IPS-18c (cell line): ENCODE data around the gene PBX2.

Source experiments
- H3K4me3 ChIP-seq: 2 replicates; pipeline ENCODE4 v1.7.0; 2013; ENCODE audit warnings: low read depth, mild to moderate bottlenecking, low read length, moderate library complexity; ENCODE audit not compliant: insufficient read depth
- H3K9me3 ChIP-seq: one replicate; pipeline ENCODE4 v1.6.1; 2013; ENCODE audit warnings: mild to moderate bottlenecking, low read length, moderate library complexity; ENCODE audit not compliant: control insufficient read depth, insufficient read depth

Gene PBX2

GRCh38 chr6:32167761-32168262, 22.2 kb downstream of the PBX2 start:
- Histone ChIP-seq H3K4me3 (no peak overlapping the region), H3K9me3 (no peaks in the 10 kb centered on the region)

GRCh38 chr6:32167154-32167760, 22.7 kb downstream of the PBX2 start:
- H3K9me3 ChIP-seq, result no peaks in the 10 kb centered on the region
- H3K4me3 ChIP-seq, result no peak overlapping the region

GRCh38 chr6:32166411-32167061, 23.5 kb downstream of the PBX2 start:
- Histone ChIP-seq H3K9me3 (no peaks in the 10 kb centered on the region), H3K4me3 (no peak overlapping the region)

GRCh38 chr6:32164295-32164694, 25.7 kb downstream of the PBX2 start, which contains the start of gene EGFL8:
Gene EGFL8 (plus strand): TSS chr6:32164595. CDS start chr6:32166166, 1,571 bp downstream.
- no peaks in the 10 kb centered on the region for H3K9me3 ChIP-seq

GRCh38 chr6:32163559-32164258, 26.3 kb downstream of the PBX2 start:
- H3K9me3 ChIP-seq, result no peaks in the 10 kb centered on the region
- H3K4me3 ChIP-seq, result no peak overlapping the region

More at GRCh38 chr6:32164295-32164694, 25.7 kb downstream of the PBX2 start, which contains the start of gene EGFL8:
- H3K4me3 ChIP-seq, result no peak within 1 kb of the TSS

GRCh38 chr6:32158052-32158451, 31.9 kb downstream of the PBX2 start:
- Histone ChIP-seq H3K4me3 (no peak overlapping the region), H3K9me3 (no peaks in the 10 kb centered on the region)

- no peak overlapping the region for H3K4me3 ChIP-seq
Measured at GRCh38 chr6:32156891-32157290, 33.1 kb downstream of the PBX2 start.

GRCh38 chr6:32154514-32155161, 35.4 kb downstream of the PBX2 start:
- H3K9me3 ChIP-seq, result no peaks in the 10 kb centered on the region
- peak overlapping the region; percentile 67 for H3K4me3 ChIP-seq

More at GRCh38 chr6:32156891-32157290, 33.1 kb downstream of the PBX2 start:
- no peaks in the 10 kb centered on the region for H3K9me3 ChIP-seq

- Histone ChIP-seq H3K9me3 (no peaks in the 10 kb centered on the region), H3K4me3 (peak within 1 kb of the TSS; percentile 67)
Measured at GRCh38 chr6:32153564-32154513, 36.2 kb downstream of the PBX2 start, which contains the start of gene PPT2. Gene PPT2 (plus strand): TSS chr6:32154141. CDS start chr6:32154595, 454 bp downstream.

- H3K9me3 ChIP-seq, result no peaks in the 10 kb centered on the region
- peak overlapping the region; percentile 67 for H3K4me3 ChIP-seq
Measured at GRCh38 chr6:32152769-32153563, 37.0 kb downstream of the PBX2 start.

- no peaks in the 10 kb centered on the region for H3K9me3 ChIP-seq
- peak within 1 kb of the TSS; percentile 67 for H3K4me3 ChIP-seq
Measured at GRCh38 chr6:32151863-32152768, 37.9 kb downstream of the PBX2 start, which contains the start of gene PRRT1. Gene PRRT1 (minus strand): TSS chr6:32151939. CDS start chr6:32151827, 112 bp downstream.

GRCh38 chr6:32151181-32151862, 38.7 kb downstream of the PBX2 start:
- Histone ChIP-seq H3K9me3 (no peaks in the 10 kb centered on the region), H3K4me3 (no peak overlapping the region)

- H3K4me3 ChIP-seq, result peak overlapping the region; percentile 34
Measured at GRCh38 chr6:32149932-32150870, 39.8 kb downstream of the PBX2 start.

More at GRCh38 chr6:32149932-32150870, 39.8 kb downstream of the PBX2 start:
- no peaks in the 10 kb centered on the region for H3K9me3 ChIP-seq
